Ovary (tissue), 3 donors: ENCODE data around the gene NKX6-1.

Experiments
- CTCF ChIP-seq, 3 donors: fragments of 450-650 bp in 2 of 3; fragments of 200-600 bp in 1 of 3; IDR thresholded peaks; one replicate each; pipeline versions ENCODE4 v1.5.1 to v1.8.0; 2016 to 2022; ENCODE audit warnings: antibody characterized with exemption in 3 of 3, mild to moderate bottlenecking in 1 of 3
- EP300 ChIP-seq: sonication (generic); formaldehyde crosslinking; IDR thresholded peaks from one replicate; pipeline ENCODE4 v1.6.1; 2017; ENCODE audit warnings: antibody characterized with exemption
- POLR2A ChIP-seq: fragments of 450-650 bp; IDR thresholded peaks from one replicate; pipeline ENCODE4 v1.6.1; 2017; ENCODE audit warnings: antibody characterized with exemption, mild to moderate bottlenecking, moderate library complexity
- donor health status: DM: no; HTN: no; CAD: no.

DNA sequence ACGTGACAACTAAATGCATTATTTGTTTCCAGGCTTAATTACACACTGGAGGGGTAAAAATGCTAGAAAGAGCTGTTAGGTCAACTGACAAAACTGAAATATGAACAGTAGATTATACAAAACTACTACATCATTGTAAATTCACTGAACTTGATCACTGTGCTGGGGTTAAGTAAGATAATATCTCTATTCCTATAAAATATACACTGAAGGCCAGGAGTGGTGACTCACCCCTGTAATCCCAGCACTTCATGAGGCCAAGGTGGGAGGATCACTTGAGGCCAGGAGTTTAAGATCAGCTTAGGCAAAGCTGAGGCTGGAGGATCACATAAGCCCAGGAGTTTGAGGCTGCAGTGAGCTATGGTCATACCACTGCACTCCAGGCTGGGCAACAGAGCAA, 31.8 kb upstream of the NKX6-1 start:
- no peak for TF ChIP-seq POLR2A
- TF ChIP-seq CTCF (IDR thresholded peaks at IDR 0.05): no peak
- TF ChIP-seq EP300: no peak
